ENCODE measurements around the gene CEP170B.
"Not testable (repeated sequence)": the region's sequence is repeated elsewhere in the genome, so short reads cannot be mapped to it uniquely, and the experiment has no call there.

The CEP170B gene

GRCh38 chr14:104892531-104893434 is 27.7 kb downstream of the CEP170B start:
- no peak for DNase-seq

DNA sequence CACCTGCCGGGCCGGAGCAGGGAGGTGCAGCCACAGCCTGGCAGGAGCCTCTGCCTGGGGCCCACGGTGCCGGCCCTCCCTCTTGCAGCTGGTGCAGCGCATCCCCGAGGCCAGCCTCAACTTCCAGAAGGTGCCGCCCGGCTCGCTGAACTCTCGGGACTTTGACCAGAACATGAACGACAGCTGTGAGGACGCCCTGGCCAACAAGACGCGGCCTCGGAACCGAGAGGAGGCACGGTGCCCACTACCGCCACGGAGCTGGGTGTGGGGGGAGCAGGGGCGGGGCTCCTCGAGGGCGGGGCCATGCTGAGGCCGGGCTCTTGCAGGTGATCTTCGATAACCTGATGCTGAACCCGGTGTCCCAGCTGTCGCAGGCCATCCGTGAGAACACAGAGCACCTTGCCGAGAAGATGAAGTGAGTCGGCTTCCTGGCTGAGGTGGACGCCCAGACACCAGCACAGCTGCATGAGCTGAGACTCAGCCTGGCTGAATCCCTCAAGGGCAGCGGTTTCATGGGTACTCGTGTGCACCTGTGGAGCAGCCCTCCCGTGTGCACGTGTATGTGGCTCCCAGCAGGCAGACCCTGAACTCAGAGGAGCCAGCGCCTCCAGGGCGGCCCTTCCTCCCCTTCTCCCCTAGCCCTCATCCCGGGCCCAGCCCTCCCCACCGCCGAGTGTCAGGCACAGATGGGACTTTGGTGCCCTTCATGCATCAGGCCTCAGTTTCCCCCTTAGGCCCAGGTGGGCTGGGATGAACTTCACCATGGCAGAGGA is 28.6 kb downstream of the CEP170B start:
- no peak for DNase-seq

DNA sequence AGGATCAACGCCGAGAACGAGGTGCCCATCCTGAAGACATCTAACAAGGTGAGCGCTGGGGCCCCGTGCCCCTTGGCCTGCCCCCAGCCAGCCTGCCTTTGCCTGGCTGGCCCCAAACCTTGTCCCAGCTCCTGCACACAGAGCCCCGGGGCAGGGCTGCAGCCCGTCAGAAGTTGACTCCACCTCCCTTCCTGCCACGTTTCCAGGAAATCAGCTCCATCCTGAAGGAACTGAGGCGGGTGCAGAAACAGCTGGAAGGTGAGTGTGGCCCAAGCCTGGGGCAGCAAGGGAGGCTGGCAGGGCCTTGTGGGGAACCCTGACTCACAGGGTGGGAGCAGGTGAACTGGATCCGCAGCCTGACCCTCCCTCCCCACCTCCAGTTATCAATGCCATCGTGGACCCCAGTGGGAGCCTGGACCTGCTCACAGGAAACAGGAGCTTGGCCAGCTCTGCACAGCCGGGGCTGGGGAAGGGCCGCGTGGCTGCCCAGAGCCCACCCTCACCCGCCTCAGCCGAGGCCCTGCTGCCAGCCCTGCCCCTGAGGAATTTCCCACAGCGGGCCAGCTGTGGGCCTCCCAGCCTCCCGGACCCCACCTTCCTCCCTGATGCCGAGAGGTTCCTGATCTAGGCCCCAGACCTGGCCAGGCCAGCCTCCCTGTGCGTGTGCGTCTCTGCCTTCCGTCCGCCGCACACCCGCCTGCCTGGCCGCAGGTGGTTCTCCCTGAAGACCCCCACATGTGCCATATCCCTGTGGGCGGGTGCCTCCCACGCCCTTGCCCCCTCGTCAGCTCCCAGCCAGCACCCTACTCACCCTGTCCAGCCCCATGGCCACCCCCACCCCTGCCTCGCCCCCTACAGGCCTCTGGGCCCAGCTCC is 29.5 kb downstream of the CEP170B start:
- no peak for DNase-seq

GRCh38 chr14:104895207-104895785 is 30.2 kb downstream of the CEP170B start:
- DNase-seq, result no peak

DNA sequence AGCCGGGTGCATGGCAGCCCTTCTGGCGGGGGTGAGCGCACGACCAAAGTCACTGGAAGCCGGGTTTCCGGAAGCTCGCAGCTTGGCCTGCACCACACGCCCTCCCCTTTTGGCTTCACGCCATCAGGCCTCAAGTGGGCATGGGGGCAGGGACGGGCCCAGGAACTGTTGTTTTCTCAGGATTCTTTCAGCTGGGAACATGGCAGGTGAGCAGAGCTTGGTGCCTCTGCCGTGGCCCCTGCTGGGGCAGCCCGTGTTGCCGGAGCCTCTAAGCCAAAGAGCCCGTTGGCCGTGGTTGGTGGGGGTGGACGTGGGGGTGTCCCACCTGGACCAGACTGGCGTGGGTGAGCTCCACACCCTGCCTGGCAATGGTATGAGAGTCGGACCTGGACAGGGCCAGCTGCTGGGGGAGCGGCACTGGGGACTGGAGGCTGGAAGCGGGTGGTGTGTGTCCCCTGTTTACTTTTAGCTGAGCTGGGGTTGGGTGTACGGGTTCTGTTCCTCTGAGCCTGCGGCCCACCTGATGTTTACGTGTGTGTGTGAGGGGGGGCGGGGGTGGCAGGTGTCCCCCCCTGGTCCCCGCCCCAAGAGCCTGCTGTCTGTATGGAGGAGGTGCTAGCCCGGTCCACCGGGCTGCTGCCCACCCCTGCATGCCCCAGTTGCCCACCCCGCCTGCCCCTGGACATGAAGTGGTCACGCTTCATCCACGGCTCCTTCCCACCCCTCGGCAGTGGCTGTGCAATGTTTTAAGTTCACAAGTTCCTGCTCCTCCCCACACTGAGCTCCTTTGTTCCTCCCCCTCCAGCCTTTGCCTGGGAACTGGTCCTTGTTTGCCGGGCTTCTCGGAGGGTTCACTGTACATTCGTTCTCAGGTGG is 31.0 kb downstream of the CEP170B start:
- no peak for DNase-seq

DNA sequence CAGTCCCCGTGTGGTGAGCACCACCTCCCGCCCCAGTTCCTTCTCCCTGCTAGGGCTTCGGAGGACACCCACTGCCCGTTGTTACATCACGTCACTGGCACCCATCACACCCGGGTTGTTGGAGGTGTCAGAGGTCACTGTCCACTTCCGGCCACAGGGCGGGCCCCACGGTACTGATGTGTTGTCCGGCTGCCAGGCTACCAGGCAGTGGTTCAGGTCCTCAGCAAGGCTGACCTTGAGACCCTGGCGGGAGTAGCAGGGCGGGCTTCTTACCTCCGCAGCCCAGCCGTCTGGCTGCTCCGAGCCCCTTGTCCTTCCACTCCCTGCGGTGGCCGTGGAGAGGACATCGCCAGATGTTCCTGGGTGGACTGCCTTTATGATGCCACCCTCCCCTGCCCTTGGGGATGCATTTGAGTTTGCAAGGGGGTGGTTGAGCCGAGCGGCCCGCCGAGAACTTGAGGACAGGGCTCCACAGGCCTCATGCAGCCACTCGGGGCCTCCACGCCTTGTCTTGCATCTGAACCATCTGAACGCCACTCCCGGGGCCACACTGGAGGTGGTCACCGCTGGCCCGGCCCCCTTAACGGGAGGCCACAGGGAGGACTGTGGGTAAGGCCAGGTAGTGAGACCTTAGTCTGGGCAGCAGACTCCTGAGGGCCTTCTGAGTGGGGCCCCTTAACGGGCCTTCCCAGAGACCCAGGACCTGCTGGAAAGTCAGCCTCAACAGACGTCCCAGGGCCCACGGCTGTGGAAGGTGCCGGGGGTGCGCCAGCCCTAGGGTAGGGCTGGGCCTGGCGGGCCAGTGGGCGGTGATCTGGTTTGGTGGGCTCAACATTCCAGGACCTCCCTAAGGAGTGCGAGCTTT is 32.5 kb downstream of the CEP170B start:
- DNase-seq, result no peak

DNA sequence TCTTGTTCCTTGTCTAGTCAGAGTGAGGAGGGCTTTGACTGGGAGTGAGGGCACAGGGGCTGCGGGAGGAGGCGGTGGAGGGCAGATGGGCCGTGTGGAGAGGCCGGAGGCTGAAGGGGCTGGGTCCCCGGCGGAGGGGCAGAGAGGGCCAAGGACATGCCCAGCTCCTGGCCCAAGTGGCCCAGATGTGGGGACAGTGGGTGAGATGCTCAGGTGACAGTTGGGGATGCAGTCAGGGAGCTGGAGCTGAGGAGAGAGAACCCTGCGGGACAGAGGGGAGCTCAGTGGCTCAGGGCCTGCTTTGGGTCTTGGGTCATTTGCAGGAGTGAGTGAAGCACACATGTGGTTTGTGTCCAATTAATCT is 33.1 kb downstream of the CEP170B start:
- DNase-seq, result no peak

DNA sequence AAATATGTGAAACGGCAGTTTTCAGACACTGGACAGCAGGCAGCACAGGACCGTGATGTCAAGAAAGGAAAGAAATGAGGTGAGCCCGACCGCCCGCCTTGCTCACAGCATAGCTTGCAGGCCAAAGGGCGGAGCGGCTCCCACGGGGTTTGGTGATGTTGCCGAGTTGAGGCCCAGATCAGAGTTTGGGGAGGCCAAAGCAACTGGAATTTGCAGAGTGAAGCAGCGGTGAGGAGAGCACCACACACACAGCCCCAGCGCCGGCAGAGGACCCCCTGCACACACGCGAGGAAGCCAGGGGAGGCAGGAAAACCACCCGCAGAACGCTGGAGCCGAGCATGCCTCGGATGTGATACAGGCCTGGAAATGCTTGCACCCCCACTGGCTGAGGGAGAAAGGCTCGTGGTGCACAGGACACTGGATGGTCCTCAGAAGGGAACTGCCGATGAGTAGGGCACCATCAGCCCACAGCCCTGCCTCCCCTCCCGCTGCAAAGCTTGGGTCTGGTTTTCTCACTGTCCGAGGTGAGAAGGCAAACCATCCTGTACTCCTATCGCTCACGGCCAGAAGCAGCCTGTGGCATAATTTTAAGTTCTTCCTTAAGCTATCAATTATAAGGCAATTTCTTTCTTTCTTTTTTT is 33.9 kb downstream of the CEP170B start:
- DNase-seq, result no peak

DNA sequence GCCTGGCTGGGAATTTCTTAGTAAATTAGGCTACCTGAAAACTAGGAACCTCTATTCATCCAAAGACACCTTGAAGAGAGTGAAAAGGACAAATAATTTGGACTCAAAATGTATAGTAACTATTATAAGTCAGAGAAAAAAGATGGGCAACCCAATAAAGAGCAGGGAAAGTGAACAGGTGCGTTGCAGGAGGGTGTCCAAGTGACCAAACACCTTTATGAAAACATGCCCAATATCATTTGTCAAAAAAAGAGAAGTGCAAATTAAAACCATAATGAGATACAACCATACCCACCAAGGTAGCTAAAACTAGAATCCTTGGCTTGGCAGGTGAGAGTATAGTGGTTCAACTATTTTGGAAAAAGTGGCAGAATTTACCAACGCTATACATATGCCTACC is 34.7 kb downstream of the CEP170B start:
- no peak for DNase-seq

- DNase-seq, result no peak
Measured at GRCh38 chr14:104900639-104901512, 35.8 kb downstream of the CEP170B start.

GRCh38 chr14:104903990-104904389 is 38.9 kb downstream of the CEP170B start:
- DNase-seq, result no peak

- not testable (repeated sequence) for DNase-seq
Measured at GRCh38 chr14:104904650-104905578, 39.8 kb downstream of the CEP170B start.

GRCh38 chr14:104905579-104905933 is 40.5 kb downstream of the CEP170B start:
- not testable (repeated sequence) for DNase-seq

DNA sequence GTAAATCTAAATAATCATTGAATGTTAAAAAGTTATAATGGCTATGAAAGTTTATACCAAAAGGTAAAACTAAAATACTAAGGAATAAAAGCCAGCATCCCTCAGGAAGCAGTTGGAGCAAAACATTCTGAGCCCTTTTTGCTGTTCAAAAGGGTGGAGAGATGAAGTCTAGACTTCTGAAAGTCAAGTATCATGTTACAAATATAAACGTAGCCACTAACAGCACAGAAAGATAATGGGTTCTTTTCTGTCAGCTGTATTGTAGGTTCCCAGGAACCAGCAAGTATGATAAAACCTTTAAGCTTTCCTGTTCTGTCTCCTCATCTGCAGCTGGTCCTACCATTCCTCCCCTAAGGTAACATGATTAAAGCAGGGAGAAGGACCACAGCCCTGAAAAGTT is 43.2 kb downstream of the CEP170B start:
- DNase-seq, result no peak

- no peak for DNase-seq
Measured at GRCh38 chr14:104912053-104912452, 47.0 kb downstream of the CEP170B start.

DNA sequence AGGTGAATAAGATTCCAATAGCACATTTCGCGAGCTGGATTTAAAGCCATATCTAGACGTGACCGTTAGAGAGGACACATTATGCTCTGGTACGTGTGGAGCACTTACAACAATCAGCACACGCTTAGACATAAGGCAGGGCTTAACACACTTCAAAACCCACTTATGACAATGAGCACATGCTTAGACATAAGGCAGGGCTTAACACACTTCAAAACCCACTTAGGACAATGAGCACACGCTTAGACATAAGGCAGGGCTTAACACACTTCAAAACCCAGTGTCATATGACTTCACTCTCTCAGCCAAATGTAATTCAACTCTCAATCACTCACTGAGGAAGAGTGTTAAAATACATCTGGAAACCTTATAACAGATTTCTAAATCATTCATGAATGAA is 48.4 kb downstream of the CEP170B start:
- no peak for DNase-seq

DNA sequence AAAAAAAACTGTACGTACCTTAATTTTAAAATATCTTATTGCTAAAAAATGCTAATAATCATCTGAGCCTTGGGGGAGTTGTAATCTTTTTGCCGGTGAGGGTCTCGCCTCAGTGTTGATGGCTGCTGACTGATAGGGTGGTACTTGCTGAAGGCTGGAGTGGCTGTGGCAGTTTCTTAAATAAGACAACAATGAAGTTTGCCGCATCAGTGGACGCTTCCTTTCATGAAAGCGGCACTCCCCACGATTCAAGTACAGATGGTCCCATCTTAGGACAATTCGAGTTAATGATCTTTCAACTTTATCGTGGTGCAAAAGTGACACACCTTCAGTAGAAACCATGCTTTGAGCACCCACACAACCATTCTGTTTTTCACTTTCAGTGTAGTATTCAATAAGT is 52.0 kb downstream of the CEP170B start:
- no peak for DNase-seq

DNA sequence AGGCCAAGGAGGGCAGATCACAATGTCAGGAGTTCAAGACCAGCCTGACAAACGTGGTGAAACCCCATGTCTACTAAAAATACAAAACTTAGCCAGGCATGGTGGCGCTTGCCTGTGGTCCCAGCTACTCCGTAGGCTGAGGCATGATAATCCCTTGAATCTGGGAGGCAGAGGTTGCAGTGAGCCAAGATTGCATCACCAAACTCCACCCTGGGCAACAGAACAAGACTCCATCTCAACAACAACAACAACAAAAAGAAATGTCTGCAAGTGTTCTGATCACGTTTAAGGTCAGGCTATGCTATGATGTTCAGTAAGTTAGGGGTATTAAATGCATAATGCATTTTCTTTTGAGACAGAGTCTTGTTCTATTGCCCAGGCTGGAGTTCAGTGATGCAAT is 52.9 kb downstream of the CEP170B start:
- DNase-seq, result no peak
